ENCODE data around the gene RPLP2.

The RPLP2 gene

GRCh38 chr11:816433-816779 lies 6.6 kb downstream of the RPLP2 start:
- peaks cover 29% of the 10 kb centered on the region for H3K4me1 Mint-ChIP-seq (ENCODE audit: low read depth)
- H3K4me3 Mint-ChIP-seq, result no peak overlapping the region
- H3K9me3 Mint-ChIP-seq, result no peaks in the 10 kb centered on the region
- H3K27me3 Mint-ChIP-seq, result peaks cover 6% of the 10 kb centered on the region
- H3K36me3 Mint-ChIP-seq (ENCODE audit: low read depth), result peaks cover 50% of the 10 kb centered on the region
- intact Hi-C loops (cut with micrococcal nuclease), result no loop called here
- H3K27ac Mint-ChIP-seq, result no peak overlapping the region

GRCh38 chr11:818396-819128 lies 8.8 kb downstream of the RPLP2 start, which contains the start of gene PNPLA2:
PNPLA2 (plus strand) TSS chr11:818914; CDS start chr11:819719, 805 bp downstream.
- intact Hi-C loops (cut with micrococcal nuclease), result loop anchor here (1.0 kb wide), 1 partner anchor 9 kb away; the partner anchor contains the start of gene RPLP2
- Mint-ChIP-seq H3K27ac (peak within 1 kb of the TSS; percentile 87), H3K4me1 (ENCODE audit: low read depth) (peaks cover 30% of the 10 kb centered on the region), H3K9me3 (no peaks in the 10 kb centered on the region), H3K36me3 (ENCODE audit: low read depth) (peaks cover 47% of the 10 kb centered on the region), H3K4me3 (peak within 1 kb of the TSS; percentile 88), H3K27me3 (peaks cover 6% of the 10 kb centered on the region)

- intact Hi-C loops (cut with micrococcal nuclease), result loop anchor here (1.0 kb wide), 1 partner anchor 10 kb away; the partner anchor contains the start of gene RPLP2
- Mint-ChIP-seq H3K4me3 (peak overlapping the region; percentile 88), H3K27me3 (peaks cover 6% of the 10 kb centered on the region), H3K9me3 (no peaks in the 10 kb centered on the region), H3K27ac (peak overlapping the region; percentile 87), H3K36me3 (ENCODE audit: low read depth) (peaks cover 47% of the 10 kb centered on the region), H3K4me1 (ENCODE audit: low read depth) (peaks cover 30% of the 10 kb centered on the region)
These were observed 9.6 kb downstream of the RPLP2 start for GRCh38 chr11:819129-819931.

- peaks cover 30% of the 10 kb centered on the region for H3K4me1 Mint-ChIP-seq (ENCODE audit: low read depth)
- H3K36me3 Mint-ChIP-seq (ENCODE audit: low read depth), result peaks cover 50% of the 10 kb centered on the region
- intact Hi-C loops (cut with micrococcal nuclease), result loop anchor here (1.0 kb wide), 1 partner anchor 11 kb away; the partner anchor contains the start of gene RPLP2
- H3K4me3 Mint-ChIP-seq, result peak overlapping the region; percentile 88
- H3K9me3 Mint-ChIP-seq, result no peaks in the 10 kb centered on the region
- H3K27ac Mint-ChIP-seq, result peak overlapping the region; percentile 87
- peaks cover 7% of the 10 kb centered on the region for H3K27me3 Mint-ChIP-seq
These were observed 10.3 kb downstream of the RPLP2 start for GRCh38 chr11:819943-820649.

GRCh38 chr11:820655-821511 lies 11.1 kb downstream of the RPLP2 start:
- Mint-ChIP-seq H3K4me3 (peak overlapping the region; percentile 88), H3K27me3 (peaks cover 14% of the 10 kb centered on the region), H3K36me3 (ENCODE audit: low read depth) (peaks cover 55% of the 10 kb centered on the region), H3K27ac (peak overlapping the region; percentile 87), H3K9me3 (no peaks in the 10 kb centered on the region), H3K4me1 (ENCODE audit: low read depth) (peaks cover 30% of the 10 kb centered on the region)
- intact Hi-C loops (cut with micrococcal nuclease), result no loop called here

GRCh38 chr11:821512-822371 lies 12.0 kb downstream of the RPLP2 start:
- intact Hi-C loops (cut with micrococcal nuclease), result no loop called here
- H3K36me3 Mint-ChIP-seq (ENCODE audit: low read depth), result peaks cover 55% of the 10 kb centered on the region
- peaks cover 30% of the 10 kb centered on the region for H3K4me1 Mint-ChIP-seq (ENCODE audit: low read depth)
- H3K9me3 Mint-ChIP-seq, result no peaks in the 10 kb centered on the region
- H3K4me3 Mint-ChIP-seq, result peak overlapping the region; percentile 88
- H3K27me3 Mint-ChIP-seq, result peaks cover 17% of the 10 kb centered on the region
- peak overlapping the region; percentile 87 for H3K27ac Mint-ChIP-seq

- H3K36me3 Mint-ChIP-seq (ENCODE audit: low read depth), result peaks cover 55% of the 10 kb centered on the region
- peaks cover 41% of the 10 kb centered on the region for H3K4me1 Mint-ChIP-seq (ENCODE audit: low read depth)
- H3K27ac Mint-ChIP-seq, result no peak overlapping the region
- peaks cover 25% of the 10 kb centered on the region for H3K27me3 Mint-ChIP-seq
- intact Hi-C loops (cut with micrococcal nuclease), result no loop called here
- no peaks in the 10 kb centered on the region for H3K9me3 Mint-ChIP-seq
- no peak overlapping the region for H3K4me3 Mint-ChIP-seq
These were observed 13.9 kb downstream of the RPLP2 start for GRCh38 chr11:823441-824291.

GRCh38 chr11:824292-824880 lies 14.6 kb downstream of the RPLP2 start:
- Mint-ChIP-seq H3K4me1 (ENCODE audit: low read depth) (peaks cover 46% of the 10 kb centered on the region), H3K36me3 (ENCODE audit: low read depth) (peaks cover 55% of the 10 kb centered on the region), H3K4me3 (no peak overlapping the region), H3K27ac (no peak overlapping the region), H3K27me3 (peaks cover 32% of the 10 kb centered on the region), H3K9me3 (no peaks in the 10 kb centered on the region)
- intact Hi-C loops (cut with micrococcal nuclease), result no loop called here

GRCh38 chr11:824942-825341 lies 15.2 kb downstream of the RPLP2 start:
- Mint-ChIP-seq H3K4me1 (ENCODE audit: low read depth) (peaks cover 52% of the 10 kb centered on the region), H3K36me3 (ENCODE audit: low read depth) (peaks cover 52% of the 10 kb centered on the region), H3K27ac (no peak overlapping the region), H3K9me3 (no peaks in the 10 kb centered on the region), H3K4me3 (no peak overlapping the region), H3K27me3 (peaks cover 38% of the 10 kb centered on the region)
- intact Hi-C loops (cut with micrococcal nuclease), result no loop called here

- Mint-ChIP-seq H3K4me1 (ENCODE audit: low read depth) (peaks cover 57% of the 10 kb centered on the region), H3K27ac (no peak overlapping the region), H3K36me3 (ENCODE audit: low read depth) (peaks cover 46% of the 10 kb centered on the region), H3K9me3 (no peaks in the 10 kb centered on the region), H3K4me3 (no peak overlapping the region), H3K27me3 (peaks cover 45% of the 10 kb centered on the region)
- intact Hi-C loops (cut with micrococcal nuclease), result no loop called here
These were observed 15.8 kb downstream of the RPLP2 start for GRCh38 chr11:825366-826226.

GRCh38 chr11:826227-826621 lies 16.5 kb downstream of the RPLP2 start:
- Mint-ChIP-seq H3K9me3 (no peaks in the 10 kb centered on the region), H3K36me3 (ENCODE audit: low read depth) (peaks cover 40% of the 10 kb centered on the region), H3K4me1 (ENCODE audit: low read depth) (peaks cover 57% of the 10 kb centered on the region), H3K27me3 (peaks cover 50% of the 10 kb centered on the region), H3K4me3 (no peak overlapping the region), H3K27ac (no peak overlapping the region)
- intact Hi-C loops (cut with micrococcal nuclease), result no loop called here

Measured in dendritic cell treated with granulocyte-macrophage colony-stimulating factor and Interleukin-4, amounts not matched to agents 40 ng/mL and 50 ng/mL, for 4 days (primary cell).